ENCODE measurements around the gene TXNDC16. TPM values are rescaled to one million over a fixed set of nuclear protein-coding genes. Genes with fewer than 3 reads are reported as not detected.

Gene TXNDC16, protein sequence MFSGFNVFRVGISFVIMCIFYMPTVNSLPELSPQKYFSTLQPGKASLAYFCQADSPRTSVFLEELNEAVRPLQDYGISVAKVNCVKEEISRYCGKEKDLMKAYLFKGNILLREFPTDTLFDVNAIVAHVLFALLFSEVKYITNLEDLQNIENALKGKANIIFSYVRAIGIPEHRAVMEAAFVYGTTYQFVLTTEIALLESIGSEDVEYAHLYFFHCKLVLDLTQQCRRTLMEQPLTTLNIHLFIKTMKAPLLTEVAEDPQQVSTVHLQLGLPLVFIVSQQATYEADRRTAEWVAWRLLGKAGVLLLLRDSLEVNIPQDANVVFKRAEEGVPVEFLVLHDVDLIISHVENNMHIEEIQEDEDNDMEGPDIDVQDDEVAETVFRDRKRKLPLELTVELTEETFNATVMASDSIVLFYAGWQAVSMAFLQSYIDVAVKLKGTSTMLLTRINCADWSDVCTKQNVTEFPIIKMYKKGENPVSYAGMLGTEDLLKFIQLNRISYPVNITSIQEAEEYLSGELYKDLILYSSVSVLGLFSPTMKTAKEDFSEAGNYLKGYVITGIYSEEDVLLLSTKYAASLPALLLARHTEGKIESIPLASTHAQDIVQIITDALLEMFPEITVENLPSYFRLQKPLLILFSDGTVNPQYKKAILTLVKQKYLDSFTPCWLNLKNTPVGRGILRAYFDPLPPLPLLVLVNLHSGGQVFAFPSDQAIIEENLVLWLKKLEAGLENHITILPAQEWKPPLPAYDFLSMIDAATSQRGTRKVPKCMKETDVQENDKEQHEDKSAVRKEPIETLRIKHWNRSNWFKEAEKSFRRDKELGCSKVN
- total RNA-seq: 1.7 and 2.3 TPM in 2 replicates

DNA sequence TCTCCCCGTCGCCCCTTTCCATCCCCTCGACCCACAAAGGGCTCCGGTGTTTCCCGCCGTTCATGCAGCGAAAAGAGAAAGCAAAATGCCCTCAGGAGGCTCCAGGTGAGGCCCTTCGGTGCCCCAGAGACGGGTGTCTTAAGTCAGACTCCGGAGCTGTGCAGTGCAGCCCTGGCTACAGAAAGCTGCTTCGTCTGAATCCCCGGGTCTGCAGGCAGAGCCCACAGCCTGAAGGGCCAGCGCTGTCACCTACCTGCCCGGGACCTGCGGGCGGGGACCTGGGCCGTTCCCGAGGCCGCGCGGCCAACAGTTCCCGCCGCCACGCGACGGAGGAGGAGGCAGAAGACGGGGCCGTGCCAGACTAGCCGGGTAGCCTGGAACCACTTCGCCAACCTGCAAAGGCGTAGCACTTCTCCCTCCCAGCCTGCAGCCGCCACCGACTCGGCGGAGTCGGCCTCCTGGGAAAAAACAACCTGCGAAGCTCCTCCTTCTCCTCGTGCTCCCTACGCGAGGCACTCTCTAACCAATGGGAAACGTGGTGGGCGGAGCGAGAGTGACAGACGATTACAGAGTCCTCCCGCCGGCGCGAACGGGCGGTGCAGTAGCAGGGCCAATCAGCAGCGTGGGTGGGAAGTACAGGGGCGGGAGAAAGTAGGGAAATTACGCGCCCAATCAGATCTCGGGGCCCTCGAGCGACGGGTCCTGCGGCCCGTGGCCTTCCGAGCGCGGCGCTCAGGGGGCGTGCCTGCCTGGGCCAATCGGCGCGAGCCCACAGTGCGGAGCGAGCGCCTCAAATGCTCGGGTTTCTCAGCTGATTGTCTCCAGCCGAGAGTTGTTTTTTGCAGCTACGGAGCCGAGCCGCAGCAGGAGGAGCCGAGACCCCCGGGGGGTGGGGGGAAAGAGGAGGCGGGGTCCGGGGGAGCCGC lies at the start of gene TXNDC16, which contains the start of gene GPR137C:
TSS of gene TXNDC16 (minus strand) at position 443 of the 926 bp plus-strand sequence. CDS start 8,948 bp downstream, outside the sequence.
TSS of gene GPR137C (plus strand) at position 774 of the 926 bp plus-strand sequence. CDS start 312 bp downstream, outside the sequence.

Other genes starting within 250 kb of the TXNDC16 start
- gene PTGER2, start 238.2 kb downstream of the TXNDC16 start, total RNA-seq: 2.4 TPM in 1 of 2 replicates, not detected in the other
- gene GPR137C, start 331 bp upstream of the TXNDC16 start, total RNA-seq: under 0.01 TPM in 1 of 2 replicates, not detected in the other
- 258 and 454 TPM in 2 replicates for gene ERO1A, start 143.1 kb upstream of the TXNDC16 start, total RNA-seq
- gene PSMC6, start 154.7 kb upstream of the TXNDC16 start, total RNA-seq: 88.5 and 113 TPM in 2 replicates
- 14.9 and 15.1 TPM in 2 replicates for gene STYX, start 177.7 kb upstream of the TXNDC16 start, total RNA-seq
- gene GNPNAT1, start 239.1 kb upstream of the TXNDC16 start, total RNA-seq: 34.2 and 58.2 TPM in 2 replicates

Measured in tracheal epithelial cell (primary cell).